Stimulated activated CD4-positive, alpha-beta T cell treated with anti-CD3 and anti-CD28 coated beads, Interleukin-1b, Interleukin-23, amount 100 ng/mL, for 48 hours (primary cell): ENCODE results near the gene SLC8A1.

Source experiments
- DNase-seq: peaks from one replicate; pipeline ENCODE4 v3.0.0-alpha.2; 2020

Gene SLC8A1

GRCh38 chr2:40457837-40458236 is 5.9 kb upstream of the SLC8A1 start:
- no peak for DNase-seq

GRCh38 chr2:40457366-40457765 is 5.5 kb upstream of the SLC8A1 start:
- no peak for DNase-seq

- no peak for DNase-seq
These were observed 5.0 kb upstream of the SLC8A1 start for GRCh38 chr2:40456926-40457325.

GRCh38 chr2:40455661-40456060 is 3.8 kb upstream of the SLC8A1 start:
- DNase-seq: no peak

- no peak for DNase-seq
These were observed 2.4 kb upstream of the SLC8A1 start for GRCh38 chr2:40454321-40454720.

GRCh38 chr2:40452786-40453185 is 896 bp upstream of the SLC8A1 start:
- no peak for DNase-seq

GRCh38 chr2:40450796-40451430 is 977 bp downstream of the SLC8A1 start:
- DNase-seq: no peak

GRCh38 chr2:40450066-40450795 is 1.7 kb downstream of the SLC8A1 start:
- no peak for DNase-seq

GRCh38 chr2:40448476-40449079 is 3.3 kb downstream of the SLC8A1 start:
- DNase-seq: no peak

GRCh38 chr2:40445467-40445866 is 6.4 kb downstream of the SLC8A1 start:
- no peak for DNase-seq

- no peak for DNase-seq
These were observed 11.1 kb downstream of the SLC8A1 start for GRCh38 chr2:40440835-40441234.

- no peak for DNase-seq
These were observed 12.4 kb downstream of the SLC8A1 start for GRCh38 chr2:40439473-40439872.

- DNase-seq: no peak
These were observed 15.8 kb downstream of the SLC8A1 start for GRCh38 chr2:40436093-40436475.

GRCh38 chr2:40435426-40436092 is 16.3 kb downstream of the SLC8A1 start:
- DNase-seq: no peak

- no peak for DNase-seq
These were observed 17.1 kb downstream of the SLC8A1 start for GRCh38 chr2:40434731-40435271.

- no peak for DNase-seq
These were observed 18.2 kb downstream of the SLC8A1 start for GRCh38 chr2:40433736-40434135.

GRCh38 chr2:40432921-40433483 is 18.9 kb downstream of the SLC8A1 start:
- DNase-seq: no peak

GRCh38 chr2:40431600-40431955 is 20.3 kb downstream of the SLC8A1 start:
- DNase-seq: no peak

GRCh38 chr2:40430776-40431599 is 20.9 kb downstream of the SLC8A1 start:
- no peak for DNase-seq

- DNase-seq: no peak
These were observed 23.5 kb downstream of the SLC8A1 start for GRCh38 chr2:40428439-40428838.

GRCh38 chr2:40421631-40422297 is 30.1 kb downstream of the SLC8A1 start:
- no peak for DNase-seq

- DNase-seq: no peak
These were observed 31.4 kb downstream of the SLC8A1 start for GRCh38 chr2:40420478-40420877.
